H9 (cell line): ENCODE measurements around the gene TMEM201. TPM values are rescaled to one million over a fixed set of nuclear protein-coding genes. Genes with fewer than 3 reads are reported as not detected.

Experiments used
- DNase-seq: peaks from one replicate; pipeline ENCODE4 v3.0.0-alpha.2; 2017
- H2AFZ ChIP-seq: one replicate; pipeline ENCODE4 v1.6.1; 2013; ENCODE audit warnings: mild to moderate bottlenecking, low read length, control low read depth, moderate library complexity
- H2AK5ac ChIP-seq: 2 replicates; pipeline ENCODE4 v1.6.1; 2013; ENCODE audit warnings: low read length, control low read depth, mixed read lengths; ENCODE audit not compliant: insufficient read length
- H2BK120ac ChIP-seq: one replicate; pipeline ENCODE4 v1.6.1; 2013; ENCODE audit warnings: low read depth, mild to moderate bottlenecking, low read length, control low read depth, inconsistent platforms; ENCODE audit not compliant: poor library complexity, severe bottlenecking
- H2BK12ac ChIP-seq: 2 replicates; pipeline ENCODE4 v1.6.1; 2013; ENCODE audit warnings: low read length, control low read depth, mixed read lengths, low read depth; ENCODE audit not compliant: insufficient read length
- H2BK15ac ChIP-seq: 2 replicates; pipeline ENCODE4 v1.6.1; 2013; ENCODE audit warnings: low read depth, low read length, control low read depth
- H2BK20ac ChIP-seq: one replicate; pipeline ENCODE4 v1.6.1; 2013; ENCODE audit warnings: low read depth, mild to moderate bottlenecking, low read length, control low read depth, inconsistent platforms; ENCODE audit not compliant: poor library complexity, severe bottlenecking
- H2BK5ac ChIP-seq: 2 replicates; pipeline ENCODE4 v1.6.1; 2013; ENCODE audit warnings: low read length, control low read depth, mixed read lengths; ENCODE audit not compliant: insufficient read length
- H3K14ac ChIP-seq: 2 replicates; pipeline ENCODE4 v1.6.1; 2013; ENCODE audit warnings: low read length, control low read depth; ENCODE audit not compliant: insufficient read depth
- H3K18ac ChIP-seq: 2 replicates; pipeline ENCODE4 v1.6.1; 2013; ENCODE audit warnings: low read depth, mild to moderate bottlenecking, mixed read lengths, low read length, control low read depth; ENCODE audit not compliant: insufficient read length
- H3K23ac ChIP-seq: 2 replicates; pipeline ENCODE4 v1.6.1; 2013; ENCODE audit warnings: low read length, control low read depth, mixed read lengths, low read depth; ENCODE audit not compliant: insufficient read length
- H3K23me2 ChIP-seq: 2 replicates; pipeline ENCODE4 v1.6.1; 2013; ENCODE audit warnings: low read depth, mild to moderate bottlenecking, mixed read lengths, low read length, control low read depth; ENCODE audit not compliant: insufficient read length, poor library complexity, severe bottlenecking
- H3K27ac ChIP-seq: 2 replicates; pipeline ENCODE4 v1.5.1; 2013; ENCODE audit warnings: low read length, control low read depth, mixed read lengths, low read depth; ENCODE audit not compliant: insufficient read length
- H3K27me3 ChIP-seq: 2 replicates; pipeline ENCODE4 v1.6.1; 2013; ENCODE audit warnings: low read length, control low read depth, inconsistent platforms; ENCODE audit not compliant: insufficient read depth
- H3K4ac ChIP-seq: 2 replicates; pipeline ENCODE4 v1.6.1; 2013; ENCODE audit warnings: low read depth, mild to moderate bottlenecking, control low read depth, inconsistent platforms, low read length, moderate library complexity
- H3K4me1 ChIP-seq: 2 replicates; pipeline ENCODE4 v1.6.1; 2013; ENCODE audit warnings: low read length, control low read depth, inconsistent platforms; ENCODE audit not compliant: insufficient read depth
- H3K4me2 ChIP-seq: 2 replicates; pipeline ENCODE4 v1.6.1; 2013; ENCODE audit warnings: low read length, control low read depth, mixed read lengths; ENCODE audit not compliant: insufficient read length, insufficient read depth
- H3K56ac ChIP-seq: 2 replicates; pipeline ENCODE4 v1.6.1; 2013; ENCODE audit warnings: low read depth, mild to moderate bottlenecking, mixed read lengths, low read length, control low read depth; ENCODE audit not compliant: insufficient read length
- H3K79me1 ChIP-seq: 2 replicates; pipeline ENCODE4 v1.6.1; 2013; ENCODE audit warnings: low read depth, mild to moderate bottlenecking, moderate library complexity, low read length, control low read depth, inconsistent platforms; ENCODE audit not compliant: insufficient read depth, poor library complexity, severe bottlenecking
- H3K79me2 ChIP-seq: 2 replicates; pipeline ENCODE4 v1.6.1; 2013; ENCODE audit warnings: low read length, control low read depth, inconsistent platforms; ENCODE audit not compliant: insufficient read depth
- H3K9ac ChIP-seq: 2 replicates; pipeline ENCODE4 v1.6.1; 2013; ENCODE audit warnings: low read length, control low read depth, mixed read lengths; ENCODE audit not compliant: insufficient read length; ENCODE audit errors: extremely low read depth
- H3K9me3 ChIP-seq: one replicate; pipeline ENCODE4 v1.6.1; 2013; ENCODE audit warnings: low read depth, low read length, inconsistent platforms; ENCODE audit not compliant: control insufficient read depth
- H3T11ph ChIP-seq: one replicate; pipeline ENCODE4 v1.6.1; 2013; ENCODE audit warnings: mild to moderate bottlenecking, low read length, control low read depth, inconsistent platforms
- H4K20me1 ChIP-seq: one replicate; pipeline ENCODE4 v1.6.1; 2013; ENCODE audit not compliant: control insufficient read depth, insufficient read length, insufficient read depth
- H4K5ac ChIP-seq: 2 replicates; pipeline ENCODE4 v1.6.1; 2013; ENCODE audit warnings: low read depth, mild to moderate bottlenecking, mixed read lengths, low read length, control low read depth; ENCODE audit not compliant: insufficient read length
- H4K8ac ChIP-seq: replicated peaks from 2 replicates; pipeline ENCODE4 v1.6.1; 2013; ENCODE audit warnings: low read length, control low read depth, mixed read lengths, low read depth; ENCODE audit not compliant: insufficient read length
- H4K91ac ChIP-seq: 2 replicates; pipeline ENCODE4 v1.6.1; 2013; ENCODE audit warnings: low read depth, mild to moderate bottlenecking, moderate library complexity, mixed read lengths, low read length, control low read depth; ENCODE audit not compliant: insufficient read length
- H3K27ac Mint-ChIP-seq, 3 experiments: 2 replicates in 2 of 3; 3 replicates in 1 of 3; pipeline ENCODE4 v1.8.0; 2020 to 2021; ENCODE audit warnings: mixed read lengths in 3 of 3, mild to moderate bottlenecking in 1 of 3, moderate library complexity in 1 of 3
- H3K27me3 Mint-ChIP-seq: 2 replicates; pipeline ENCODE4 v1.8.0; 2021; ENCODE audit warnings: low read depth, mild to moderate bottlenecking, moderate library complexity, mixed read lengths
- H3K36me3 Mint-ChIP-seq, 3 experiments: 2 replicates in 2 of 3; 3 replicates in 1 of 3; pipeline ENCODE4 v1.8.0; 2020 to 2021; ENCODE audit warnings: low read depth in 3 of 3, mixed read lengths in 3 of 3; ENCODE audit not compliant: insufficient read depth in 1 of 3
- H3K4me1 Mint-ChIP-seq, 2 experiments: 2 replicates each; pipeline ENCODE4 v1.8.0; 2020; ENCODE audit warnings: mixed read lengths in 2 of 2
- H3K4me3 Mint-ChIP-seq, 2 experiments: 2 replicates in 1 of 2; 3 replicates in 1 of 2; pipeline ENCODE4 v1.8.0; 2020 to 2021; ENCODE audit warnings: mild to moderate bottlenecking in 2 of 2, mixed read lengths in 2 of 2, moderate library complexity in 1 of 2
- H3K9me3 Mint-ChIP-seq, 2 experiments: 2 replicates in 1 of 2; 3 replicates in 1 of 2; pipeline ENCODE4 v1.8.0; 2020; ENCODE audit warnings: mild to moderate bottlenecking in 2 of 2, mixed read lengths in 2 of 2, moderate library complexity in 1 of 2
- WGBS: extraction: QIAGEN DNeasy Blood & Tissue Kit; methylation state at CpG from one replicate; pipeline ENCODE4 v1.1.7; 2013; ENCODE audit warnings: missing lambda C conversion rate, low lambda C conversion rate, mixed read lengths; ENCODE audit not compliant: insufficient read length; ENCODE audit errors: extremely low coverage; 5-methylcytosine and 5-hydroxymethylcytosine counted together
- total RNA-seq: library from RNA; stranded (reverse); gene quantifications from 2 replicates; pipeline ENCODE4 v1.2.1, GENCODE V29; 2021
- TF ChIP-seq, protein P1 (sequence below): fragments of 200-600 bp; sonication (generic); conservative IDR thresholded peaks from 3 replicates; pipeline ENCODE4 v1.8.0; 2021; ENCODE audit warnings: antibody characterized with exemption, mild to moderate bottlenecking

Gene TMEM201
- total RNA-seq, 1 experiment from 2014 or later, result 31.0 TPM

DNA sequence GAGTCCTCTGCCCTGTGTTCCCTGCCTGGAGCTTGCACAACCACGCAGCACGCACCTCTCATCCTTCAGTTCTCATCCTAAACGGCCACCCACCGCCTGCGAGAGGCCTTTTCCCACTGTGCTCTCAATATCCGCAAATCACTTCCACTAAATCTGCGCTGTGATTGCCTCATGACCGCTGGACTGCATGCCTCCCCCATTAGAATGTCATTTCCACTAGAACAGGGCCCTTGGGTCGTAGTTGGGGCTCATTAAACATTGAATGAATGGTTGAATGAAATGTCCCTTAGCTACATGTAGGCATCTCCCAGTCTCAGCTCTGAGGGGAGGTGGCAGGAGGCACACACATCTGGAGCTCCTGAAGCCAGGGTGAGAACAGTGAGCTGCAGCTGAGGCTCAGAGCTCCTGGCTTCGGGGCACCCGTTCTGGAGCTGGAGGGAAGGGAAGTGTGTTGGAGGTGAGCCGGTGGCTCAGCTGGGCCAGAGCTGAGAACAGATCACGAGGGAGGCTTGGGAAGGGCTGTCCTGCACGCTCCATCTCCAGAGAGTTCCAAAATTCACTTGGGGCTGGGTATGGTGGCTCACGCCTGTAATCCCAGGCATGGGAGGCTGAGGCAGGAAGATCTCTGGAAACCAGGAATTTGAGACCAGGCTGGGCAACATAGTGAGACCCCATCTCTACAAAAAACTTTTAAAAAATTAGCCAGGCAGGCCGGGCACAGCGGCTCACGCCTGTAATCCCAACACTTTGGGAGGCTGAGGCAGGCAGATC lies 30.4 kb downstream of the TMEM201 start:
- H3K4me2 ChIP-seq, result no peak overlapping the region
- no peak overlapping the region for H3K9ac ChIP-seq
- no peak overlapping the region for H2AFZ ChIP-seq
- H3K9me3 ChIP-seq, result no peaks in the 10 kb centered on the region
- Mint-ChIP-seq H3K4me3 (no peak overlapping the region), H3K4me1 (peaks cover 0 to 3% of the 10 kb centered on the region in 2 experiments; a peak in 1 of 4 replicates), H3K27me3 (peaks cover 11% of the 10 kb centered on the region), H3K36me3 (no peaks in the 10 kb centered on the region), H3K27ac (peak overlapping the region in 2 of 3 experiments; percentile 31 to 69; a peak in 3 of 7 replicates), H3K9me3 (no peaks in the 10 kb centered on the region)
- H3K18ac ChIP-seq, result no peak overlapping the region
- H2BK12ac ChIP-seq, result no peak overlapping the region
- H2BK20ac ChIP-seq, result no peak overlapping the region
- H3K23me2 ChIP-seq, result no peaks in the 10 kb centered on the region
- no peak overlapping the region for H3K56ac ChIP-seq
- TF ChIP-seq, protein P1, sequence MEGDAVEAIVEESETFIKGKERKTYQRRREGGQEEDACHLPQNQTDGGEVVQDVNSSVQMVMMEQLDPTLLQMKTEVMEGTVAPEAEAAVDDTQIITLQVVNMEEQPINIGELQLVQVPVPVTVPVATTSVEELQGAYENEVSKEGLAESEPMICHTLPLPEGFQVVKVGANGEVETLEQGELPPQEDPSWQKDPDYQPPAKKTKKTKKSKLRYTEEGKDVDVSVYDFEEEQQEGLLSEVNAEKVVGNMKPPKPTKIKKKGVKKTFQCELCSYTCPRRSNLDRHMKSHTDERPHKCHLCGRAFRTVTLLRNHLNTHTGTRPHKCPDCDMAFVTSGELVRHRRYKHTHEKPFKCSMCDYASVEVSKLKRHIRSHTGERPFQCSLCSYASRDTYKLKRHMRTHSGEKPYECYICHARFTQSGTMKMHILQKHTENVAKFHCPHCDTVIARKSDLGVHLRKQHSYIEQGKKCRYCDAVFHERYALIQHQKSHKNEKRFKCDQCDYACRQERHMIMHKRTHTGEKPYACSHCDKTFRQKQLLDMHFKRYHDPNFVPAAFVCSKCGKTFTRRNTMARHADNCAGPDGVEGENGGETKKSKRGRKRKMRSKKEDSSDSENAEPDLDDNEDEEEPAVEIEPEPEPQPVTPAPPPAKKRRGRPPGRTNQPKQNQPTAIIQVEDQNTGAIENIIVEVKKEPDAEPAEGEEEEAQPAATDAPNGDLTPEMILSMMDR, result no peak
- H2BK5ac ChIP-seq, result no peak overlapping the region
- no peaks in the 10 kb centered on the region for H3K4me1 ChIP-seq
- no peak overlapping the region for H3K4ac ChIP-seq
- H2BK120ac ChIP-seq, result no peak overlapping the region
- no peaks in the 10 kb centered on the region for H3K79me2 ChIP-seq
- H3T11ph ChIP-seq, result no peak overlapping the region
- H3K27ac ChIP-seq, result no peak overlapping the region
- no peaks in the 10 kb centered on the region for H3K27me3 ChIP-seq
- no peak overlapping the region for H4K8ac ChIP-seq
- H2BK15ac ChIP-seq, result no peak overlapping the region
- H3K14ac ChIP-seq, result no peak overlapping the region
- no peak overlapping the region for H4K91ac ChIP-seq
- H4K5ac ChIP-seq, result no peak overlapping the region
- H4K20me1 ChIP-seq, result no peaks in the 10 kb centered on the region
- H2AK5ac ChIP-seq, result no peak overlapping the region
- no peaks in the 10 kb centered on the region for H3K79me1 ChIP-seq
- no peak overlapping the region for H3K23ac ChIP-seq
- WGBS, result no CpG with 5 or more reads among the region's 18 CpGs
- no peak for DNase-seq
